ENCODE results near the gene B4GALT2.

Gene B4GALT2

DNA sequence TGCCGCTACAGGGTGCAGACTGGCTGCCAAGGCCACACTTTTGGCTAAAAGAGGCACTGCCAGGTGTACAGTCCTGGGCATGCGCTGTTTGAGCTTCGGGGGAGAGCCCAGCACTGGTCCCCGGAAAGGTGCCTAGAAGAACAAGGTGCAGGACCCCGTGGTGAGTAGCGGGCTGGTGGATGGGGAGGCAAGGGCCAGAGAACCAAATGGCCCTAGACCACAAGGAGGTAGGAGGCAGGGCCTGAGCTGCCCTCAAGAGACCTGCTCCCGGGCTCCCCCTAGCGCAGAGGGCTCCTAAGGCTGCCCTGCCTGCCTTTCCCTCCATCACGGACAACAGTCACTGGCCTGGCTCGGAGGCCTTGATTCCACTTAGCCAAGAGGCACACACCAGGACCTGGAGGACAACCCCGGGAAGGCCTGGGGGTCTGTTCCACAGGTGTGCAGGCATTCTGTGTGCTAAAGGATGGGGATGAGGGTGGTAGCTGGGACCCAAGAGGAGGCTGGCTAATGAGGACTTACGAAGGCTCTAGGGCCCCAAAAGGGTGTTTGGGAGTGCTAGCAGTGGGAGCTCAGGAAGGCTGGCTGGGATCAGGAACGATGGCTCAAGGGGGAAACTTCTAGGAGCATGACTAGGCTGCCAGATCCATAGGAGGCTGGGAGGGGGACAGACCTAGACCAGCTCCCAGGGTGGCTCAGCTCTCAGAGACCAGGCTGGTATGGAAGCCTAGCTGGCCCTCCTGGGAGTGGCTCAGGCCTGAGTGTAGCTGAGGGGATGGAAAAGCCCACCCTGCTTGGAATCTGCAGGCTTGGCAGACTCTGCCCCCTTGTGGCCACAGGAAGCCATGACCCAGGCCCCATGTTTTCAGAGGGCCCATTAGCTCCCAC is 44.7 kb upstream of the B4GALT2 start:
- H3K4me2 ChIP-seq (ENCODE audit: insufficient read depth, low read length) = no peak overlapping the region
- H3K27ac ChIP-seq (ENCODE audit: low read length) = no peak overlapping the region
- H3K9me3 ChIP-seq (ENCODE audit: insufficient read depth, low read length, severe bottlenecking) = no peaks in the 10 kb centered on the region
- H3K79me2 ChIP-seq (ENCODE audit: insufficient read depth, low read length) = no peaks in the 10 kb centered on the region
- H3K36me3 ChIP-seq (ENCODE audit: insufficient read depth, low read length) = peaks cover 7% of the 10 kb centered on the region
- peak; percentile 68 for DNase-seq
- no peak overlapping the region for H3K9ac ChIP-seq (ENCODE audit: low read depth, low read length)
- ATAC-seq (ENCODE audit: insufficient read depth, low read depth) = peak; percentile 82
- no peaks in the 10 kb centered on the region for H4K20me1 ChIP-seq (ENCODE audit: insufficient read depth, low read length)
- no peaks in the 10 kb centered on the region for H3K4me1 ChIP-seq (ENCODE audit: insufficient read depth, low read length)
- no peak overlapping the region for H3K4me3 ChIP-seq (ENCODE audit: low read depth in 1 of 2, low read length in 2 of 2)
- TF ChIP-seq CTCF (IDR thresholded peaks at IDR 0.05; ENCODE audit: borderline replicate concordance, extremely low read depth, low read length, poor library complexity, severe bottlenecking) (peak; percentile 96), EZH2 (IDR thresholded peaks at IDR 0.05; ENCODE audit: borderline replicate concordance, low read depth, low read length, severe bottlenecking) (no peak)
- H3K27me3 ChIP-seq (ENCODE audit: insufficient read depth, low read length, poor library complexity) = no peaks in the 10 kb centered on the region
- no peak overlapping the region for H2AFZ ChIP-seq (ENCODE audit: low read depth, low read length)

- Histone ChIP-seq H3K9me3 (ENCODE audit: insufficient read depth, low read length, severe bottlenecking) (no peaks in the 10 kb centered on the region), H2AFZ (ENCODE audit: low read depth, low read length) (no peak overlapping the region), H3K36me3 (ENCODE audit: insufficient read depth, low read length) (peaks cover 6% of the 10 kb centered on the region), H3K27me3 (ENCODE audit: insufficient read depth, low read length, poor library complexity) (no peaks in the 10 kb centered on the region), H3K27ac (ENCODE audit: low read length) (no peak overlapping the region), H3K79me2 (ENCODE audit: insufficient read depth, low read length) (no peaks in the 10 kb centered on the region), H3K4me2 (ENCODE audit: insufficient read depth, low read length) (no peak overlapping the region), H3K4me3 (ENCODE audit: low read depth in 1 of 2, low read length in 2 of 2) (no peak overlapping the region), H3K4me1 (ENCODE audit: insufficient read depth, low read length) (no peaks in the 10 kb centered on the region), H4K20me1 (ENCODE audit: insufficient read depth, low read length) (no peaks in the 10 kb centered on the region), H3K9ac (ENCODE audit: low read depth, low read length) (no peak overlapping the region)
- no peak for ATAC-seq (ENCODE audit: insufficient read depth, low read depth)
- no peak for DNase-seq
- TF ChIP-seq CTCF (IDR thresholded peaks at IDR 0.05; ENCODE audit: borderline replicate concordance, extremely low read depth, low read length, poor library complexity, severe bottlenecking) (no peak), EZH2 (IDR thresholded peaks at IDR 0.05; ENCODE audit: borderline replicate concordance, low read depth, low read length, severe bottlenecking) (no peak)
Measured at GRCh38 chr1:43934986-43935324, 44.1 kb upstream of the B4GALT2 start.

GRCh38 chr1:43935711-43936427 is 43.1 kb upstream of the B4GALT2 start:
- TF ChIP-seq EZH2 (IDR thresholded peaks at IDR 0.05; ENCODE audit: borderline replicate concordance, low read depth, low read length, severe bottlenecking) (no peak), CTCF (IDR thresholded peaks at IDR 0.05; ENCODE audit: borderline replicate concordance, extremely low read depth, low read length, poor library complexity, severe bottlenecking) (no peak)
- Histone ChIP-seq H3K9me3 (ENCODE audit: insufficient read depth, low read length, severe bottlenecking) (no peaks in the 10 kb centered on the region), H3K9ac (ENCODE audit: low read depth, low read length) (no peak overlapping the region), H3K79me2 (ENCODE audit: insufficient read depth, low read length) (no peaks in the 10 kb centered on the region), H3K27me3 (ENCODE audit: insufficient read depth, low read length, poor library complexity) (no peaks in the 10 kb centered on the region), H4K20me1 (ENCODE audit: insufficient read depth, low read length) (no peaks in the 10 kb centered on the region), H3K4me2 (ENCODE audit: insufficient read depth, low read length) (no peak overlapping the region), H3K36me3 (ENCODE audit: insufficient read depth, low read length) (no peaks in the 10 kb centered on the region), H3K4me1 (ENCODE audit: insufficient read depth, low read length) (no peaks in the 10 kb centered on the region), H2AFZ (ENCODE audit: low read depth, low read length) (no peak overlapping the region), H3K27ac (ENCODE audit: low read length) (no peak overlapping the region), H3K4me3 (ENCODE audit: low read depth in 1 of 2, low read length in 2 of 2) (no peak overlapping the region)
- ATAC-seq (ENCODE audit: insufficient read depth, low read depth) (no peak), DNase-seq (no peak)

Data from DND-41 (cell line).